HEK293 (cell line): ENCODE measurements around the gene AKAP9.

ENCODE experiments used
- FEZF1 ChIP-seq: fragments of 450-650 bp; formaldehyde crosslinking; IDR thresholded peaks from 2 replicates; pipeline ENCODE4 v1.5.1; 2016; ENCODE audit warnings: missing biosample characterization, missing genetic modification characterization
- GFI1B ChIP-seq: fragments of 450-650 bp; formaldehyde crosslinking; IDR thresholded peaks from 2 replicates; pipeline ENCODE4 v1.5.1; 2016; ENCODE audit warnings: missing biosample characterization, missing genetic modification characterization
- GLIS2 ChIP-seq: fragments of 450-650 bp; formaldehyde crosslinking; IDR thresholded peaks from 2 replicates; pipeline ENCODE4 v1.5.1; 2016; ENCODE audit warnings: missing biosample characterization, missing genetic modification characterization
- HOXC10 ChIP-seq: sonication (generic); formaldehyde crosslinking; IDR thresholded peaks from 2 replicates; pipeline ENCODE4 v1.8.1; 2023; ENCODE audit warnings: mild to moderate bottlenecking, missing genetic modification reagents
- KLF1 ChIP-seq: fragments of 450-650 bp; formaldehyde crosslinking; IDR thresholded peaks from 2 replicates; pipeline ENCODE4 v1.5.1; 2016; ENCODE audit warnings: missing biosample characterization, missing genetic modification characterization
- SCRT1 ChIP-seq: fragments of 450-650 bp; formaldehyde crosslinking; IDR thresholded peaks from 2 replicates; pipeline ENCODE4 v1.5.1; 2016; ENCODE audit warnings: missing biosample characterization, missing genetic modification characterization, borderline replicate concordance
- SP7 ChIP-seq: fragments of 450-650 bp; formaldehyde crosslinking; IDR thresholded peaks from 2 replicates; pipeline ENCODE4 v1.5.1; 2016; ENCODE audit warnings: missing biosample characterization, missing genetic modification characterization
- ZBTB21 ChIP-seq: fragments of 450-650 bp; formaldehyde crosslinking; IDR thresholded peaks from 2 replicates; pipeline ENCODE4 v1.5.1; 2017; ENCODE audit warnings: missing biosample characterization, missing genetic modification characterization
- ZBTB44 ChIP-seq: fragments of 450-650 bp; IDR thresholded peaks from 2 replicates; pipeline ENCODE4 v1.5.1; 2018; ENCODE audit warnings: missing biosample characterization, mild to moderate bottlenecking, missing genetic modification characterization
- ZBTB48 ChIP-seq: fragments of 450-650 bp; formaldehyde crosslinking; IDR thresholded peaks from 2 replicates; pipeline ENCODE4 v1.5.1; 2016; ENCODE audit warnings: missing biosample characterization, missing genetic modification characterization
- ZBTB6 ChIP-seq: fragments of 450-650 bp; formaldehyde crosslinking; IDR thresholded peaks from 2 replicates; pipeline ENCODE4 v1.5.1; 2017; ENCODE audit warnings: missing biosample characterization, missing genetic modification characterization
- ZNF2 ChIP-seq: fragments of 450-650 bp; formaldehyde crosslinking; IDR thresholded peaks from 2 replicates; pipeline ENCODE4 v1.5.1; 2016; ENCODE audit warnings: missing biosample characterization, missing genetic modification characterization
- ZNF26 ChIP-seq: fragments of 450-650 bp; formaldehyde crosslinking; IDR thresholded peaks from 2 replicates; pipeline ENCODE4 v1.5.1; 2016; ENCODE audit warnings: missing biosample characterization, missing genetic modification characterization
- ZNF280D ChIP-seq: fragments of 450-650 bp; formaldehyde crosslinking; IDR thresholded peaks from 2 replicates; pipeline ENCODE4 v1.5.1; 2016; ENCODE audit warnings: missing biosample characterization, missing genetic modification characterization
- ZNF302 ChIP-seq: fragments of 450-650 bp; formaldehyde crosslinking; IDR thresholded peaks from 2 replicates; pipeline ENCODE4 v1.5.1; 2016; ENCODE audit warnings: missing biosample characterization, missing genetic modification characterization, low read depth
- ZNF362 ChIP-seq: fragments of 450-650 bp; formaldehyde crosslinking; IDR thresholded peaks from 2 replicates; pipeline ENCODE4 v1.5.1; 2016; ENCODE audit warnings: missing biosample characterization, missing genetic modification characterization
- ZNF37A ChIP-seq: fragments of 450-650 bp; IDR thresholded peaks from 2 replicates; pipeline ENCODE4 v1.5.1; 2018; ENCODE audit warnings: missing biosample characterization, missing genetic modification characterization
- ZNF398 ChIP-seq: fragments of 450-650 bp; formaldehyde crosslinking; IDR thresholded peaks from 2 replicates; pipeline ENCODE4 v1.5.1; 2017; ENCODE audit warnings: missing biosample characterization, missing genetic modification characterization
- ZNF423 ChIP-seq: fragments of 450-650 bp; formaldehyde crosslinking; IDR thresholded peaks from 2 replicates; pipeline ENCODE4 v1.5.1; 2016; ENCODE audit warnings: missing biosample characterization, missing genetic modification characterization
- ZNF433 ChIP-seq: fragments of 450-650 bp; formaldehyde crosslinking; IDR thresholded peaks from 2 replicates; pipeline ENCODE4 v1.5.1; 2016; ENCODE audit warnings: missing biosample characterization, missing genetic modification characterization, low read depth
- ZNF449 ChIP-seq: fragments of 450-650 bp; formaldehyde crosslinking; IDR thresholded peaks from 2 replicates; pipeline ENCODE4 v1.5.1; 2017; ENCODE audit warnings: missing biosample characterization, mild to moderate bottlenecking, missing genetic modification characterization, moderate library complexity
- ZNF513 ChIP-seq: fragments of 450-650 bp; IDR thresholded peaks from 2 replicates; pipeline ENCODE4 v1.5.1; 2018; ENCODE audit warnings: missing biosample characterization, missing genetic modification characterization
- ZNF596 ChIP-seq: fragments of 450-650 bp; IDR thresholded peaks from 2 replicates; pipeline ENCODE4 v1.5.0; 2018; ENCODE audit warnings: missing biosample characterization, mild to moderate bottlenecking, missing genetic modification characterization, moderate library complexity
- ZSCAN16 ChIP-seq: fragments of 450-650 bp; formaldehyde crosslinking; IDR thresholded peaks from 2 replicates; pipeline ENCODE4 v1.5.1; 2016; ENCODE audit warnings: missing biosample characterization, missing genetic modification characterization
- ZXDB ChIP-seq: fragments of 450-650 bp; formaldehyde crosslinking; IDR thresholded peaks from 2 replicates; pipeline ENCODE4 v1.5.1; 2016; ENCODE audit warnings: missing biosample characterization, missing genetic modification characterization

AKAP9 gene

GRCh38 chr7:92134271-92135051 is 193.8 kb downstream of the AKAP9 start, which contains the start of gene CYP51A1 (continued):
- TF ChIP-seq ZBTB48 (tag by site-specific recombination) (peak; percentile 30; the same call in 1 of the 2 replicates), SP7 (tag by site-specific recombination) (peak; percentile 90), ZNF26 (tag by site-specific recombination) (no peak), ZSCAN16 (no peak), ZBTB6 (tag by site-specific recombination) (no peak), ZNF37A (tag by site-specific recombination) (no peak), HOXC10 (CRISPR knock-in tag) (no peak), ZNF302 (tag by site-specific recombination) (no peak), GLIS2 (tag by site-specific recombination) (peak; percentile 66), FEZF1 (tag by site-specific recombination) (peak; percentile 22; the same call in 1 of the 2 replicates), ZNF362 (tag by site-specific recombination) (no peak), ZNF398 (no peak), ZNF513 (tag by site-specific recombination) (no peak), ZBTB21 (peak; percentile 50; the same call in 1 of the 2 replicates), ZNF280D (tag by site-specific recombination) (no peak), ZBTB44 (no peak), SCRT1 (tag by site-specific recombination) (peak; percentile 54; the same call in 1 of the 2 replicates), ZNF2 (peak; percentile 93), ZNF433 (tag by site-specific recombination) (no peak), ZNF449 (tag by site-specific recombination) (no peak), ZNF596 (tag by site-specific recombination) (no peak), GFI1B (peak; percentile 41; the same call in 1 of the 2 replicates), ZXDB (tag by site-specific recombination) (peak; percentile 94), KLF1 (tag by site-specific recombination) (peak; percentile 65), ZNF423 (no peak)
